Lower leg skin (tissue), 4 donors: ENCODE results near the gene ATP9B. TPM values are rescaled to one million over a fixed set of nuclear protein-coding genes. Genes with fewer than 3 reads are reported as not detected.

Experiments
- DNase-seq, 2 donors: peaks; one replicate each; pipeline ENCODE4 v3.0.0-alpha.2; 2019; ENCODE audit warnings: low spot score in 2 of 2
- H3K4me3 ChIP-seq: fragments of 200-600 bp; sonication (generic); 2 replicates; pipeline ENCODE4 v1.5.1; 2017; ENCODE audit warnings: mild to moderate bottlenecking, low read depth; ENCODE audit not compliant: poor library complexity, severe bottlenecking
- CTCF ChIP-seq, 3 donors: fragments of 450-650 bp; IDR thresholded peaks; one replicate each; pipeline ENCODE4 v1.5.1; 2016; ENCODE audit warnings: antibody characterized with exemption in 3 of 3, mild to moderate bottlenecking in 3 of 3, moderate library complexity in 2 of 3
- POLR2A ChIP-seq, 2 donors: fragments of 450-650 bp; IDR thresholded peaks; one replicate each; pipeline ENCODE4 v1.6.1; 2016 to 2017; ENCODE audit warnings: antibody characterized with exemption in 2 of 2, mild to moderate bottlenecking in 1 of 2, moderate library complexity in 1 of 2
- WGBS, 2 donors: methylation state at CpG; one replicate each; pipeline ENCODE4 v1.1.5; 2018; 5-methylcytosine and 5-hydroxymethylcytosine counted together
- intact Hi-C: fragments of 100-400 bp; cut with DNase I; formaldehyde crosslinking; loops from one replicate; pipeline ENCODE4 v1.15.0; 2023; ENCODE audit warnings: low total_unique reads
- total RNA-seq, 4 donors: library from RNA; depleted of rRNA; stranded (reverse); fragments of >200 nt; gene quantifications; one replicate each; pipeline ENCODE4 v1.1.0, GENCODE V29; 2016

The ATP9B gene
- total RNA-seq, 4 donors from 2014 or later = 19.9 to 39.9 (median 26.0) TPM

DNA sequence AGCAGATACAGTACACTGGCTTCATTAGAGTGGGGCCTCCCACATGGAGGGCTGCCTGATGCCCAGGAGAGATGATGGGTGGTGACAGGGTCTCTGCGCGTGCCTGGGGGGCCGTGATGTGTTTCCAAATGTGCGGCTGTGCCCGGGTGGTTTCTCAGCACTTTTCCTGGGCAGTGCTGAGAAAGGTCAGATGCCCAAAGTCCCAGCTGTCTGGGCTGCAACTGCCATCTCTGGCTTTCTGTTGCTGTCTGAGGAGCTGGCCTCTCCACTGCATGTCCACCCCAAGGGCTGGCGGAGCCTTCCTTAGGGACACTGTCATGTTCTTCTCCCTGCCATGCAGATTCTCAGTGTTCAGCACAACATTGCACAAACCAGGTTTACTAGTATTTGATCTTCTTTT lies 263.9 kb downstream of the ATP9B start:
- 96 to 98% methylated on average over 6 of the region's 6 CpGs for whole genome bisulfite sequencing, 2 donors
- no peak for DNase-seq
- TF ChIP-seq CTCF (IDR thresholded peaks at IDR 0.05) = no peak
- no peak for TF ChIP-seq POLR2A (IDR thresholded peaks at IDR 0.05)
- intact Hi-C loops = no loop called here
- H3K4me3 ChIP-seq = no peak overlapping the region

DNA sequence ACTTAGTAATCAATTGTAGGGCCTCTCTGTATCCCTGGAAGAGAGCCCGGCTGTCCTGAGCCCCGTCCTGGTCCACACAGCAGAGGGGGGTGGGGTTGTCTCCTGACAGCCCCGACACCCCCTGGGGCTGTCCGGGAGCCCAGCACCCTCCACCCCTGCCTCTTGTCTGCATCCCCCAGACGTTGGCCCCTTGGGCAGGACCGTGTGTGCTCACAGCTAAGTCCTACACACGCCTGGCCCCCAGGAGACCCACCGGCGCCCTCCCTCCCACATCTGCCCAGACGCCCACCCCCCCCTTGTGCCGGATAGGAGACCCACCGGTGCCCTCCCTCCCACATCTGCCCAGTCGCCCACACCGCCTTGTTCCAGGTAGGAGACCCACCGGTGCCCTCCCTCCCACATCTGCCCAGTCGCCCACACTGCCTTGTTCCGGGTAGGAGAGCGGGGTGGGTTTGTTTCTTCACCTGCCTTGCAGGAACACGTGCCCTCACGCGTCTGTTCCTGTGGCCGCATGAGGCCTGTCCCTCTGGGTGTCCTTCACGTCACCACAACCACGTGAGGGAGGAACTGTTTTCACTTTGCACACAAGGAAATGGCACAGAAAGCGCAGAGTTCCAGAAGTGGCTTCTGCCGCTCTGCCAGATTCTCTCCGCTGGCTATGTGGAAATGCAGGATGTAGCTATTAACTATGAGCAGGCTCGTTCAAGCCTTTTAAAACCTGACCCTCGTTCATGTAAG lies 265.5 kb downstream of the ATP9B start:
- TF ChIP-seq POLR2A (IDR thresholded peaks at IDR 0.05) = no peak
- no peak for TF ChIP-seq CTCF (IDR thresholded peaks at IDR 0.05)
- WGBS, 2 donors = 81 to 82% methylated on average over 26 to 28 of the region's 29 CpGs
- no peak overlapping the region for H3K4me3 ChIP-seq
- intact Hi-C loops = no loop called here
- DNase-seq = no peak

DNA sequence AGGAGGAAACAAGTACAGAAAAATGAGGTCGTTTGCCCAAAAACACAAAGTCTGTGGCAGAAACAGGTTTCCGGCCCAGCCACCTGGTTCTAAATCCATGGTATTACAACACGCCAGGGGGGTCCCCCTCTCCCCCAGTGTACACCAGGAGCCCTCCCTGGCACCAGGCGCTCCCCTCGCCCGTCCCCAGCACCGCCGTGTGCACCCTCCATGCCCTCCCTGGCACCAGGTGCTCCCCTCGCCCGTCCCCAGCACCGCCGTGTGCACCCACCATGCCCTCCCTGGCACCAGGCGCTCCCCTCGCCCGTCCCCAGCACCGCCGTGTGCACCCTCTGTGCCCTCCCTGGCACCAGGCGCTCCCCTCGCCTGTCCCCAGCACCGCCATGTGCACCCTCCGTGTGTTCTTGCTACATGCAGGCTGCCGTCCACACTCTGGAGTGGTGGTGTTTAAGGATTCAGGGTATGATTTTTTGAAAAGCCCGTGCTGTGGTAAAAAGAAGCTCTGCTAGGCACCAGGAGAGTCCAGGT lies 266.7 kb downstream of the ATP9B start:
- 98% methylated on average over 23 of the region's 23 CpGs for WGBS, 2 donors
- no peak for DNase-seq
- no peak for TF ChIP-seq POLR2A (IDR thresholded peaks at IDR 0.05)
- TF ChIP-seq CTCF (IDR thresholded peaks at IDR 0.05) = no peak
- H3K4me3 ChIP-seq = no peak overlapping the region
- intact Hi-C loops = no loop called here

DNA sequence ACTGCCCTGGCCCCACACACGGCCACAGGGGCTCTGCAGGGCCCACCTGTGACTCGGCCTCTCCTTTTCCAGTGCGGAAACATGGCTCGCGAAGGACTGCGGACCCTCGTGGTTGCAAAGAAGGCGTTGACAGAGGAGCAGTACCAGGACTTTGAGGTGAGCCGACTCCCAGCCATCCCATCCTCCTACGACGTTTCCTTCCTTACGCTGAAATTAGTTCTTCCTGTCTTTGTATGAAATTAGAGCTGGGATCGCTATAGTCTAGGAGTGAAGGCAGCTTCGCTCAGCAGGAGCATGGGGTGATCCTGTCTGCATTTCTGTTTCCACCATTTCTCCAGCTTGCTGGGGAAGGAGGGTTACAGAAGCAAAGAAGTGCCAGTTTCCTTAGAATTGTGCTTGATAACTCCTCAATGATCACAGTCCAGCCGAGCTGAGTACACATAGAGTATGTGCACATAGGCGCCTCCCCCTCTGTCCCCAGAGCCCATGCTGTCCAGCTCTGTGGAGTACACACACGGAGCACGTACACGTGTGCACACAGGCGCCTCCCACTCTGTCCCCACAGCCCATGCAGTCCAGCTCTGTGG lies 267.5 kb downstream of the ATP9B start:
- TF ChIP-seq POLR2A (IDR thresholded peaks at IDR 0.05) = no peak
- no peak for TF ChIP-seq CTCF (IDR thresholded peaks at IDR 0.05)
- no peak overlapping the region for H3K4me3 ChIP-seq
- no peak for DNase-seq
- WGBS, 2 donors = 84 to 91% methylated on average over 20 of the region's 20 CpGs
- intact Hi-C loops = no loop called here

GRCh38 chr18:79337184-79337583 lies 268.0 kb downstream of the ATP9B start:
- 96 to 97% methylated on average over 19 of the region's 19 CpGs for WGBS, 2 donors
- intact Hi-C loops = no loop called here
- DNase-seq = no peak
- no peak overlapping the region for H3K4me3 ChIP-seq
- TF ChIP-seq CTCF (IDR thresholded peaks at IDR 0.05) = no peak
- TF ChIP-seq POLR2A (IDR thresholded peaks at IDR 0.05) = no peak
